ENCODE measurements around the gene PEX11B. TPM values are rescaled to one million over a fixed set of nuclear protein-coding genes. Genes with fewer than 3 reads are reported as not detected.
"Not testable (repeated sequence)": the region's sequence is repeated elsewhere in the genome, so short reads cannot be mapped to it uniquely, and the experiment has no call there.

PEX11B gene
- total RNA-seq, 2 experiments from 2014 or later = 22.6 to 26.4 TPM

- ATAC-seq = no peak
- Mint-ChIP-seq H3K36me3 (ENCODE audit: low read depth) (peaks cover 15% of the 10 kb centered on the region), H3K27ac (no peak overlapping the region), H3K9me3 (ENCODE audit: low read depth) (no peaks in the 10 kb centered on the region), H3K27me3 (no peaks in the 10 kb centered on the region), H3K4me3 (no peak overlapping the region), H3K4me1 (peaks cover 33% of the 10 kb centered on the region)
- peak; percentile 31 for DNase-seq
- intact Hi-C loops (cut with DNase I, micrococcal nuclease) = loop anchor here (1.0 to 5.0 kb wide), 12 partner anchors 10 to 109 kb away; partner anchors contain the start of genes ANKRD34A (in 2 of the 2), PEX11B (in 2 of the 2), PIAS3 (in 2 of the 2) and POLR3GL (in 2 of the 2)
- ChIA-PET CTCF (interaction anchor here (0.6 to 2.3 kb wide), 18 partner anchors 9 to 238 kb away, joined by 3 to 17 read pairs (median 4); partner anchors contain the start of genes ANKRD34A, ITGA10, LIX1L and PEX11B), POLR2A (interaction anchor here (0.9 to 5.3 kb wide), 11 partner anchors 10 to 124 kb away, joined by 3 to 43 read pairs (median 8); partner anchors contain the start of genes ANKRD34A, LIX1L, PEX11B and PIAS3)
Measured at GRCh38 chr1:145927916-145928643, 9.6 kb upstream of the PEX11B start.

GRCh38 chr1:145927063-145927886 lies 8.8 kb upstream of the PEX11B start, which contains the start of gene RBM8A:
RBM8A (minus strand) TSS chr1:145927484; CDS start chr1:145927426, 58 bp downstream.
- no peak within 1 kb of the TSS for H3K4me3 Mint-ChIP-seq
- peaks cover 28% of the 10 kb centered on the region for H3K4me1 Mint-ChIP-seq
- H3K9me3 Mint-ChIP-seq (ENCODE audit: low read depth) = no peaks in the 10 kb centered on the region
- DNase-seq = peak; percentile 96
- intact Hi-C loops (cut with DNase I, micrococcal nuclease) = loop anchor here (1.0 to 5.0 kb wide), 12 partner anchors 9 to 110 kb away; partner anchors contain the start of genes ANKRD34A (in 2 of the 2), PEX11B (in 2 of the 2), PIAS3 (in 2 of the 2) and POLR3GL (in 2 of the 2)
- peaks cover 17% of the 10 kb centered on the region for H3K36me3 Mint-ChIP-seq (ENCODE audit: low read depth)
- no peak within 1 kb of the TSS for H3K27ac Mint-ChIP-seq
- POLR2A ChIA-PET = interaction anchor here (0.8 to 5.3 kb wide), 13 partner anchors 9 to 124 kb away, joined by 3 to 43 read pairs (median 8); partner anchors contain the start of genes ANKRD34A, LIX1L, PEX11B and PIAS3
- H3K27me3 Mint-ChIP-seq = no peaks in the 10 kb centered on the region
- CTCF ChIA-PET = interaction anchor here (0.6 to 2.3 kb wide), 20 partner anchors 9 to 237 kb away, joined by 3 to 17 read pairs (median 4); partner anchors contain the start of genes ANKRD34A, ITGA10, LIX1L and PEX11B
- ATAC-seq = peak; percentile 97

GRCh38 chr1:145926686-145927062 lies 8.2 kb upstream of the PEX11B start:
- H3K36me3 Mint-ChIP-seq (ENCODE audit: low read depth) = peaks cover 15% of the 10 kb centered on the region
- H3K27ac Mint-ChIP-seq = no peak overlapping the region
- ChIA-PET POLR2A (interaction anchor here (0.8 to 5.3 kb wide), 11 partner anchors 8 to 1514 kb away, joined by 3 to 43 read pairs (median 10); partner anchors contain the start of genes ANKRD34A, LIX1L, PEX11B and PIAS3), CTCF (interaction anchor here (1.0 to 1.9 kb wide), 7 partner anchors 8 to 51 kb away, joined by 3 to 17 read pairs (median 5); partner anchors contain the start of genes ANKRD34A, PEX11B and POLR3GL)
- intact Hi-C loops (cut with DNase I, micrococcal nuclease) = loop anchor here (1.0 to 5.0 kb wide), 12 partner anchors 8 to 111 kb away; partner anchors contain the start of genes ANKRD34A (in 2 of the 2), PEX11B (in 2 of the 2), PIAS3 (in 2 of the 2) and POLR3GL (in 2 of the 2)
- H3K27me3 Mint-ChIP-seq = no peaks in the 10 kb centered on the region
- no peak overlapping the region for H3K4me3 Mint-ChIP-seq
- peak; percentile 47 for ATAC-seq
- DNase-seq = peak; percentile 73
- H3K4me1 Mint-ChIP-seq = peaks cover 24% of the 10 kb centered on the region
- H3K9me3 Mint-ChIP-seq (ENCODE audit: low read depth) = no peaks in the 10 kb centered on the region

GRCh38 chr1:145922266-145922665 lies 3.7 kb upstream of the PEX11B start:
- H3K27ac Mint-ChIP-seq = peak overlapping the region; percentile 24
- H3K4me3 Mint-ChIP-seq = no peak overlapping the region
- intact Hi-C loops (cut with DNase I, micrococcal nuclease) = no loop called here
- peaks cover 49% of the 10 kb centered on the region for H3K4me1 Mint-ChIP-seq
- CTCF ChIA-PET = interaction anchor here (1.1 kb wide), 1 partner anchor 84 kb away, joined by 3 read pairs; no protein-coding TSS in a partner anchor
- ATAC-seq = no peak
- POLR2A ChIA-PET = interaction anchor here (0.7 to 1.0 kb wide), 2 partner anchors 36 to 160 kb away, joined by 3 read pairs; partner anchors contain the start of gene LIX1L
- H3K36me3 Mint-ChIP-seq (ENCODE audit: low read depth) = peaks cover 21% of the 10 kb centered on the region
- no peak for DNase-seq
- H3K9me3 Mint-ChIP-seq (ENCODE audit: low read depth) = no peaks in the 10 kb centered on the region
- H3K27me3 Mint-ChIP-seq = no peaks in the 10 kb centered on the region

- H3K9me3 Mint-ChIP-seq (ENCODE audit: low read depth); CTCF ChIA-PET; intact Hi-C loops (cut with DNase I, micrococcal nuclease); H3K27me3 Mint-ChIP-seq; H3K27ac Mint-ChIP-seq; DNase-seq; ATAC-seq: not testable (repeated sequence)
- peaks cover 50% of the 10 kb centered on the region for H3K4me1 Mint-ChIP-seq
- POLR2A ChIA-PET = interaction anchor here (0.7 kb wide), 1 partner anchor 76 kb away, joined by 4 read pairs; the partner anchor contains the start of gene TXNIP
- H3K4me3 Mint-ChIP-seq = peak overlapping the region; percentile 93
- peaks cover 32% of the 10 kb centered on the region for H3K36me3 Mint-ChIP-seq (ENCODE audit: low read depth)
Measured at GRCh38 chr1:145920297-145920696, 1.8 kb upstream of the PEX11B start.

- peak overlapping the region; percentile 93 for H3K4me3 Mint-ChIP-seq
- DNase-seq (peak; percentile 51), ATAC-seq (peak; percentile 92)
- ChIA-PET POLR2A (interaction anchor here (0.6 to 2.6 kb wide), 5 partner anchors 8 to 116 kb away, joined by 3 to 25 read pairs (median 5); partner anchors contain the start of genes PIAS3, RBM8A and TXNIP), CTCF (interaction anchor here (0.8 to 1.3 kb wide), 4 partner anchors 8 to 61 kb away, joined by 3 to 5 read pairs (median 4); partner anchors contain the start of genes PIAS3 and RBM8A)
- peaks cover 50% of the 10 kb centered on the region for H3K4me1 Mint-ChIP-seq
- H3K27me3 Mint-ChIP-seq = no peaks in the 10 kb centered on the region
- peaks cover 36% of the 10 kb centered on the region for H3K36me3 Mint-ChIP-seq (ENCODE audit: low read depth)
- peak overlapping the region; percentile 94 for H3K27ac Mint-ChIP-seq
- H3K9me3 Mint-ChIP-seq (ENCODE audit: low read depth) = no peaks in the 10 kb centered on the region
- intact Hi-C loops (cut with DNase I, micrococcal nuclease) = loop anchor here (1.0 to 2.0 kb wide), 6 partner anchors 8 to 78 kb away; partner anchors contain the start of genes LIX1L (in 2 of the 2), PIAS3 (in 2 of the 2), RBM8A (in 2 of the 2) and ANKRD34A (in 1 of the 2)
Measured at GRCh38 chr1:145918992-145919939, 749 bp upstream of the PEX11B start.

- no peaks in the 10 kb centered on the region for H3K9me3 Mint-ChIP-seq (ENCODE audit: low read depth)
- H3K4me3 Mint-ChIP-seq = peak overlapping the region; percentile 93
- DNase-seq (no peak), ATAC-seq (no peak)
- ChIA-PET POLR2A (interaction anchor here (1.5 to 2.6 kb wide), 2 partner anchors 10 to 118 kb away, joined by 5 to 25 read pairs; partner anchors contain the start of gene RBM8A), CTCF (interaction anchor here (1.2 kb wide), 1 partner anchor 22 kb away, joined by 3 read pairs; no protein-coding TSS in a partner anchor)
- peaks cover 43% of the 10 kb centered on the region for H3K4me1 Mint-ChIP-seq
- H3K36me3 Mint-ChIP-seq (ENCODE audit: low read depth) = peaks cover 30% of the 10 kb centered on the region
- peak overlapping the region; percentile 94 for H3K27ac Mint-ChIP-seq
- no peaks in the 10 kb centered on the region for H3K27me3 Mint-ChIP-seq
- intact Hi-C loops (cut with DNase I, micrococcal nuclease) = no loop called here
Measured at GRCh38 chr1:145917595-145917994, 922 bp downstream of the PEX11B start.

- ChIA-PET CTCF (interaction anchor here (0.5 to 2.6 kb wide), 5 partner anchors 21 to 71 kb away, joined by 3 to 11 read pairs (median 3); partner anchors contain the start of genes ANKRD34A, NUDT17 and POLR3GL), POLR2A (no interaction called here)
- intact Hi-C loops (cut with DNase I, micrococcal nuclease) = no loop called here
- peak; percentile 20 for DNase-seq
- H3K36me3 Mint-ChIP-seq (ENCODE audit: low read depth) = peaks cover 36% of the 10 kb centered on the region
- peaks cover 42% of the 10 kb centered on the region for H3K4me1 Mint-ChIP-seq
- peak overlapping the region; percentile 62 for H3K27ac Mint-ChIP-seq
- ATAC-seq = no peak
- no peaks in the 10 kb centered on the region for H3K9me3 Mint-ChIP-seq (ENCODE audit: low read depth)
- peak overlapping the region; percentile 93 for H3K4me3 Mint-ChIP-seq
- H3K27me3 Mint-ChIP-seq = no peaks in the 10 kb centered on the region
Measured at GRCh38 chr1:145916745-145917144, 1.8 kb downstream of the PEX11B start.

- Mint-ChIP-seq H3K36me3 (ENCODE audit: low read depth) (peaks cover 33% of the 10 kb centered on the region), H3K4me1 (peaks cover 12% of the 10 kb centered on the region), H3K4me3 (no peak overlapping the region), H3K27ac (peak overlapping the region; percentile 1), H3K9me3 (ENCODE audit: low read depth) (no peaks in the 10 kb centered on the region), H3K27me3 (no peaks in the 10 kb centered on the region)
- DNase-seq (no peak), ATAC-seq (no peak)
- POLR2A ChIA-PET = interaction anchor here (0.7 kb wide), 1 partner anchor 26 kb away, joined by 3 read pairs; no protein-coding TSS in a partner anchor
- intact Hi-C loops (cut with DNase I, micrococcal nuclease) = loop anchor here in 1 of 2 experiments (5.0 kb wide), 1 partner anchor 65 kb away; the partner anchor contains the start of gene NUDT17
- CTCF ChIA-PET = interaction anchor here (0.9 kb wide), 1 partner anchor 24 kb away, joined by 3 read pairs; no protein-coding TSS in a partner anchor
Measured at GRCh38 chr1:145912128-145912641, 6.3 kb downstream of the PEX11B start.
